ENCODE measurements around the gene HOXC9. TPM values are rescaled to one million over a fixed set of nuclear protein-coding genes. Genes with fewer than 3 reads are reported as not detected.

The HOXC9 gene
- total and polyA plus RNA-seq, 2 of the 4 experiments (the other 2 are of a cell fraction), result 0.26 TPM; not detected in 1

DNA sequence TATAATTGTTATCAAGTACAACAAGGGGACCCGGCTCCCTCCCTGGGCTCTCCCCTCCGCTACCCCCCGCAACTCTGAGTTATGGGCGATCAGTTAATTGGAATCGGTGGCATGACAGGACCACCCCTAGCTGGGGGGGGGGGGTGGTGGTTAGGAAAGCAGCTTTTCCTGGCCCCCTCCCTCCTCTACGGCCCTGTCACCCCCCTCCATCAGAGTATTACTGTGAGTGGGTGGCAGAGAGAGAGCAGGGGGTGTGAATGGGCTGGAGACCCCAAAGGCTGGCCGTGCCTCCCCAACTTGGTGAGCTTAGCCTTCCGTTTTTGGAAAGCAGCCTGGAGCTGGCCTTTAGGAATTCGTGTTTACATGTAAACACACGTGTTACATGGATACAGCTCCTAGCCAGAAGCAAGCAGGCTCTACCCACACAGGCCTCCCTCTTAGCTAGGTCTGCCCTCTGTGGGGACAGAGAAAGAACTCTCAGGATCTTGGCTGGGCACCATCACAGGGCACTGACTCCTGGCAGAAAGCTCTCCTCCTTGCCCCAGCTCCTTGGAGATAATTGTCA, 52.6 kb downstream of the HOXC9 start:
- H3K23ac ChIP-seq (ENCODE audit: low read depth, low read length), result no peak overlapping the region
- no peaks in the 10 kb centered on the region for H3K9me3 ChIP-seq (ENCODE audit: control insufficient read depth, insufficient read depth, low read length)
- no peak overlapping the region for H2BK20ac ChIP-seq (ENCODE audit: low read depth, low read length)
- peaks cover 76% of the 10 kb centered on the region for H3K27me3 ChIP-seq (ENCODE audit: control insufficient read depth, insufficient read depth, low read length)
- no peak overlapping the region for H3K4me3 ChIP-seq (ENCODE audit: insufficient read depth, low read depth, low read length)
- CTCF ChIA-PET, result no interaction called here
- no peaks in the 10 kb centered on the region for H3K9me1 ChIP-seq (ENCODE audit: insufficient read depth, low read length)
- DNase-seq (no peak), ATAC-seq (ENCODE audit: low read depth) (no peak)
- dilution Hi-C loops (cut with HindIII; ENCODE audit: low sequenced_read_pairs, unreplicated experiment) (no loop called here), intact Hi-C loops (cut with micrococcal nuclease) (no loop called here), in situ Hi-C loops (cut with MboI; ENCODE audit: low sequenced_read_pairs) (no loop called here)
- no peak overlapping the region for H2AK9ac ChIP-seq (replicated peaks; ENCODE audit: low read depth, low read length, poor library complexity)
- no peak overlapping the region for H4K8ac ChIP-seq (ENCODE audit: low read depth in 2 of 2, low read length in 2 of 2)
- no peak overlapping the region for H2BK5ac ChIP-seq (ENCODE audit: low read depth, low read length, poor library complexity, severe bottlenecking)
- no peak overlapping the region for H2AFZ ChIP-seq (replicated peaks; ENCODE audit: low read length, poor library complexity)
- no peak overlapping the region for H3K56ac ChIP-seq (ENCODE audit: extremely low read depth, insufficient read depth, low read length)
- H4K91ac ChIP-seq (ENCODE audit: insufficient read depth, low read depth, low read length), result no peak overlapping the region
- no peak overlapping the region for H3K4ac ChIP-seq (ENCODE audit: low read depth, low read length)
- H4K20me1 ChIP-seq (ENCODE audit: insufficient read depth, low read length), result no peaks in the 10 kb centered on the region
- H3K36me3 ChIP-seq (ENCODE audit: control insufficient read depth, insufficient read depth, low read length), result no peaks in the 10 kb centered on the region
- TF ChIP-seq MAFK (IDR thresholded peaks at IDR 0.05; ENCODE audit: low read depth, low read length) (no peak), MAZ (IDR thresholded peaks at IDR 0.05; ENCODE audit: borderline replicate concordance, low read depth, low read length) (no peak), RAD21 (IDR thresholded peaks at IDR 0.05; ENCODE audit: low read length) (no peak), RFX5 (IDR thresholded peaks at IDR 0.05; ENCODE audit: low read depth, low read length) (no peak), CHD1 (IDR thresholded peaks at IDR 0.05; ENCODE audit: low read depth, low read length) (no peak), RCOR1 (IDR thresholded peaks at IDR 0.05; ENCODE audit: insufficient replicate concordance, low read length) (no peak), BHLHE40 (IDR thresholded peaks at IDR 0.05; ENCODE audit: low read depth, low read length) (no peak), FOS (IDR thresholded peaks at IDR 0.05; ENCODE audit: low read depth, low read length) (no peak), CTCF (conservative IDR thresholded peaks at IDR 0.05; ENCODE audit: low read depth, low read length) (no peak), MXI1 (IDR thresholded peaks at IDR 0.05; ENCODE audit: borderline replicate concordance, low read depth, low read length) (no peak), SMC3 (IDR thresholded peaks at IDR 0.05; ENCODE audit: low read depth, low read length) (no peak), CEBPB (IDR thresholded peaks at IDR 0.05; ENCODE audit: low read depth, low read length) (no peak), NFE2L2 (IDR thresholded peaks at IDR 0.05; ENCODE audit: low read depth, low read length) (no peak), POLR2A (IDR thresholded peaks at IDR 0.05; ENCODE audit: low read depth, low read length) (no peak)
- TF ChIP-seq, protein P1, sequence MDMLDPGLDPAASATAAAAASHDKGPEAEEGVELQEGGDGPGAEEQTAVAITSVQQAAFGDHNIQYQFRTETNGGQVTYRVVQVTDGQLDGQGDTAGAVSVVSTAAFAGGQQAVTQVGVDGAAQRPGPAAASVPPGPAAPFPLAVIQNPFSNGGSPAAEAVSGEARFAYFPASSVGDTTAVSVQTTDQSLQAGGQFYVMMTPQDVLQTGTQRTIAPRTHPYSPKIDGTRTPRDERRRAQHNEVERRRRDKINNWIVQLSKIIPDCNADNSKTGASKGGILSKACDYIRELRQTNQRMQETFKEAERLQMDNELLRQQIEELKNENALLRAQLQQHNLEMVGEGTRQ (IDR thresholded peaks at IDR 0.05; ENCODE audit: low read depth, low read length), result no peak
- TF ChIP-seq, protein P2, sequence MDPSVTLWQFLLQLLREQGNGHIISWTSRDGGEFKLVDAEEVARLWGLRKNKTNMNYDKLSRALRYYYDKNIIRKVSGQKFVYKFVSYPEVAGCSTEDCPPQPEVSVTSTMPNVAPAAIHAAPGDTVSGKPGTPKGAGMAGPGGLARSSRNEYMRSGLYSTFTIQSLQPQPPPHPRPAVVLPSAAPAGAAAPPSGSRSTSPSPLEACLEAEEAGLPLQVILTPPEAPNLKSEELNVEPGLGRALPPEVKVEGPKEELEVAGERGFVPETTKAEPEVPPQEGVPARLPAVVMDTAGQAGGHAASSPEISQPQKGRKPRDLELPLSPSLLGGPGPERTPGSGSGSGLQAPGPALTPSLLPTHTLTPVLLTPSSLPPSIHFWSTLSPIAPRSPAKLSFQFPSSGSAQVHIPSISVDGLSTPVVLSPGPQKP (IDR thresholded peaks at IDR 0.05; ENCODE audit: borderline replicate concordance, low read depth, low read length), result no peak
- 18% methylated on average over 2 of the region's 10 CpGs; no CpG with 5 or more reads in 1 of the 2 experiments for WGBS, 2 experiments (ENCODE audit: extremely low coverage in 2 of 2, insufficient read length in 1 of 2)
- no peak overlapping the region for H2AK5ac ChIP-seq (ENCODE audit: low read depth, low read length)
- H3K4me1 ChIP-seq (ENCODE audit: control insufficient read depth, insufficient read depth, low read length), result no peaks in the 10 kb centered on the region
- no peak overlapping the region for H3K9ac ChIP-seq (ENCODE audit: low read depth, low read length)
- no TSS peak for BruUV-seq (replicated peaks)
- no peak overlapping the region for H3K18ac ChIP-seq (ENCODE audit: low read depth, low read length)
- H3K14ac ChIP-seq (replicated peaks; ENCODE audit: low read depth, low read length), result no peak overlapping the region
- no peak overlapping the region for H4K5ac ChIP-seq (ENCODE audit: low read depth, low read length)
- H3K79me1 ChIP-seq (ENCODE audit: low read depth in 1 of 2, low read length in 2 of 2), result no peaks in the 10 kb centered on the region
- POLR2A ChIA-PET (ENCODE audit: unreplicated experiment), result no interaction called here
- no peak overlapping the region for H2BK15ac ChIP-seq (ENCODE audit: low read depth, low read length)
- H2BK120ac ChIP-seq (ENCODE audit: low read depth, low read length), result no peak overlapping the region
- H3K4me2 ChIP-seq (ENCODE audit: low read depth, low read length), result no peak overlapping the region
- no peak overlapping the region for H3K27ac ChIP-seq (ENCODE audit: insufficient read depth, low read length)
